H1 (cell line): ENCODE measurements around the gene DEXI. TPM values are rescaled to one million over a fixed set of nuclear protein-coding genes. Genes with fewer than 3 reads are reported as not detected.

Experiments used
- CTCF ChIA-PET: fragments of 300-600 bp; sonication (Branson Sonifier 250); formaldehyde crosslinking; loops from one replicate; lab custom pipeline; 2021; ENCODE audit not compliant: partially characterized antibody; lab: Charles Lee
- POLR2A ChIA-PET: fragments of 300-600 bp; sonication (Branson Sonifier 250); formaldehyde crosslinking; loops from one replicate; lab custom pipeline; 2021; ENCODE audit warnings: inconsistent platforms; ENCODE audit not compliant: partially characterized antibody; lab: Charles Lee
- DNase-seq, 2 experiments: peaks; one replicate each; pipeline versions ENCODE4 v3.0.0 to v3.0.0-alpha.2; 2010 to 2022; ENCODE audit warnings: low spot score in 2 of 2, low read depth in 1 of 2, mixed read lengths in 1 of 2
- FAIRE-seq: peaks from 2 replicates; lab custom pipeline; 2011; peaks lifted over from hg19 to GRCh38; lab: Jason Lieb, UNC
- H2AFZ ChIP-seq: 2 replicates; pipeline ENCODE4 v1.8.1; 2012; ENCODE audit warnings: low read length, inconsistent platforms
- H2AK5ac ChIP-seq: 2 replicates; pipeline ENCODE4 v1.6.1; 2013; ENCODE audit warnings: low read depth, low read length
- H2BK120ac ChIP-seq: replicated peaks from 2 replicates; pipeline ENCODE3; 2013; ENCODE audit warnings: low read depth, low read length, inconsistent platforms
- H2BK12ac ChIP-seq: 2 replicates; pipeline ENCODE4 v1.6.1; 2013; ENCODE audit warnings: low read depth, low read length
- H2BK15ac ChIP-seq: 2 replicates; pipeline ENCODE4 v1.6.1; 2013; ENCODE audit warnings: low read length
- H2BK20ac ChIP-seq: 2 replicates; pipeline ENCODE4 v1.6.1; 2013; ENCODE audit warnings: low read length
- H2BK5ac ChIP-seq: 2 replicates; pipeline ENCODE4 v1.6.1; 2013; ENCODE audit warnings: low read depth, low read length
- H3K14ac ChIP-seq: 2 replicates; pipeline ENCODE4 v1.6.1; 2013; ENCODE audit warnings: inconsistent platforms; ENCODE audit not compliant: insufficient read length
- H3K18ac ChIP-seq: 2 replicates; pipeline ENCODE4 v1.6.1; 2013; ENCODE audit warnings: low read length; ENCODE audit errors: extremely low read depth
- H3K23ac ChIP-seq: 2 replicates; pipeline ENCODE4 v1.6.1; 2013; ENCODE audit warnings: inconsistent platforms; ENCODE audit not compliant: insufficient read length
- H3K23me2 ChIP-seq: 2 replicates; pipeline ENCODE4 v1.6.1; 2013; ENCODE audit warnings: low read depth, low read length
- H3K27ac ChIP-seq: 2 replicates; pipeline ENCODE4 v1.6.1; 2011; ENCODE audit warnings: low read depth, low read length, inconsistent platforms
- H3K27me3 ChIP-seq, 4 experiments: replicated peaks in 1 of 4; 1 replicate in 1 of 4; 2 replicates in 3 of 4; pipeline versions ENCODE4 v1.6.1 to v1.8.1; 2011 to 2013; ENCODE audit warnings: low read length in 3 of 4, mild to moderate bottlenecking in 3 of 4, inconsistent platforms in 2 of 4, mixed read lengths in 2 of 4, moderate library complexity in 1 of 4; ENCODE audit not compliant: control insufficient read depth in 3 of 4, insufficient read depth in 3 of 4; ENCODE audit errors: extremely low read depth in 1 of 4
- H3K36me3 ChIP-seq, 4 experiments: 2 replicates each; pipeline versions ENCODE4 v1.6.1 to v1.8.1; 2011 to 2013; ENCODE audit warnings: mild to moderate bottlenecking in 4 of 4, low read length in 3 of 4, moderate library complexity in 2 of 4, control low read depth in 1 of 4, inconsistent platforms in 1 of 4; ENCODE audit not compliant: insufficient read depth in 4 of 4, control insufficient read depth in 2 of 4
- H3K4ac ChIP-seq: replicated peaks from 2 replicates; pipeline ENCODE3; 2013; ENCODE audit warnings: low read length, low read depth, mixed read lengths, inconsistent platforms; ENCODE audit not compliant: insufficient read length
- H3K4me1 ChIP-seq, 4 experiments: replicated peaks in 1 of 4; 1 replicate in 1 of 4; 2 replicates in 3 of 4; pipeline versions ENCODE4 v1.6.1 to v1.8.1; 2011 to 2013; ENCODE audit warnings: low read length in 3 of 4, inconsistent platforms in 2 of 4, mixed read lengths in 1 of 4; ENCODE audit not compliant: insufficient read depth in 4 of 4, control insufficient read depth in 3 of 4
- H3K4me2 ChIP-seq, 2 experiments: 2 replicates each; pipeline versions ENCODE4 v1.6.1 to v1.8.1; 2011 to 2013; ENCODE audit warnings: low read depth in 2 of 2, low read length in 2 of 2, control low read depth in 1 of 2, inconsistent platforms in 1 of 2, mild to moderate bottlenecking in 1 of 2; ENCODE audit not compliant: insufficient read depth in 1 of 2
- H3K4me3 ChIP-seq, 4 experiments: fragments of 200-600, 300-600 bp in 1 of 4; sonication (generic), shearing (Covaris generic), sonication (Bioruptor Twin) in 1 of 4; 2 replicates each; pipeline versions ENCODE4 v1.5.1 to v1.8.1; 2011 to 2016; ENCODE audit warnings: low read length in 4 of 4, low read depth in 3 of 4, control low read depth in 2 of 4, inconsistent platforms in 2 of 4, mild to moderate bottlenecking in 2 of 4, mixed read lengths in 1 of 4, moderate library complexity in 1 of 4; ENCODE audit not compliant: insufficient read depth in 2 of 4; ENCODE audit errors: extremely low read depth in 1 of 4
- H3K56ac ChIP-seq: replicated peaks from 2 replicates; pipeline ENCODE3; 2013; ENCODE audit warnings: low read depth, mild to moderate bottlenecking, mixed read lengths, low read length, inconsistent platforms; ENCODE audit not compliant: insufficient read length
- H3K79me1 ChIP-seq: 2 replicates; pipeline ENCODE4 v1.6.1; 2013; ENCODE audit warnings: low read depth, low read length, control low read depth
- H3K79me2 ChIP-seq, 2 experiments: 2 replicates each; pipeline versions ENCODE4 v1.6.1 to v1.8.1; 2012 to 2013; ENCODE audit warnings: low read length in 2 of 2, mild to moderate bottlenecking in 2 of 2, inconsistent platforms in 1 of 2; ENCODE audit not compliant: insufficient read depth in 2 of 2, control insufficient read depth in 1 of 2
- H3K9ac ChIP-seq, 4 experiments: replicated peaks in 1 of 4; 1 replicate in 1 of 4; 2 replicates in 3 of 4; pipeline versions ENCODE4 v1.6.1 to v1.8.1; 2011 to 2013; ENCODE audit warnings: low read depth in 3 of 4, low read length in 3 of 4, control low read depth in 2 of 4, mild to moderate bottlenecking in 2 of 4, moderate library complexity in 2 of 4, inconsistent platforms in 1 of 4; ENCODE audit errors: extremely low read depth in 1 of 4
- H3K9me3 ChIP-seq, 2 experiments: 2 replicates each; pipeline versions ENCODE4 v1.6.1 to v1.8.1; 2012 to 2013; ENCODE audit warnings: mild to moderate bottlenecking in 2 of 2, moderate library complexity in 2 of 2, control low read depth in 1 of 2, inconsistent platforms in 1 of 2, low read depth in 1 of 2, low read length in 1 of 2, mixed read lengths in 1 of 2; ENCODE audit not compliant: insufficient read depth in 2 of 2
- H4K20me1 ChIP-seq, 2 experiments: replicated peaks in 1 of 2; 2 replicates each; pipeline versions ENCODE3 to v1.8.1; 2011 to 2013; ENCODE audit warnings: inconsistent platforms in 2 of 2, low read length in 2 of 2, mild to moderate bottlenecking in 1 of 2; ENCODE audit not compliant: insufficient read depth in 2 of 2, control insufficient read depth in 1 of 2
- H4K5ac ChIP-seq: 2 replicates; pipeline ENCODE4 v1.6.1; 2013; ENCODE audit warnings: low read length, low read depth, mixed read lengths, inconsistent platforms; ENCODE audit not compliant: insufficient read length
- H4K8ac ChIP-seq: 2 replicates; pipeline ENCODE4 v1.8.0; 2013; ENCODE audit warnings: mild to moderate bottlenecking, moderate library complexity, low read length, inconsistent platforms; ENCODE audit not compliant: insufficient read depth; ENCODE audit errors: extremely low read depth
- H4K91ac ChIP-seq: replicated peaks from 2 replicates; pipeline ENCODE3; 2013; ENCODE audit warnings: low read length, mixed read lengths, inconsistent platforms; ENCODE audit not compliant: insufficient read length
- CHD1 ChIP-seq: IDR thresholded peaks from 2 replicates; pipeline ENCODE4 v1.6.1; 2012; ENCODE audit warnings: low read depth, low read length, improper control_type of control experiment
- EZH2 ChIP-seq: fragments of 200-600 bp; sonication (generic); IDR thresholded peaks from 2 replicates; pipeline ENCODE4 v1.7.1; 2012; ENCODE audit warnings: low read depth, mild to moderate bottlenecking, moderate library complexity, low read length, inconsistent platforms; ENCODE audit not compliant: severe bottlenecking
- WGBS, 2 experiments: shearing (Covaris generic) in 1 of 2; methylation state at CpG; one replicate each; pipeline versions ENCODE4 v1.1.6 to v1.1.7; 2013 to 2015; ENCODE audit warnings: low lambda C conversion rate in 2 of 2, mixed read lengths in 2 of 2, inconsistent platforms in 1 of 2, low coverage in 1 of 2, missing lambda C conversion rate in 1 of 2; ENCODE audit not compliant: insufficient replicate concordance in 2 of 2, insufficient coverage in 1 of 2, insufficient read length in 1 of 2; ENCODE audit errors: extremely low coverage in 1 of 2, missing lambda C conversion rate in 1 of 2; 5-methylcytosine and 5-hydroxymethylcytosine counted together
- polyA plus RNA-seq, 7 experiments: library from polyadenylated mRNA; depleted of rRNA in 3 of 7; stranded (reverse) in 5 of 7; unstranded in 2 of 7; fragments of >200 nt in 5 of 7; fragments of 200-250 nt in 2 of 7; gene quantifications; 1 replicate in 5 of 7; 2 replicates in 1 of 7; 4 replicates in 1 of 7; pipeline versions ENCODE4 v1.2.1 to v1.2.3, GENCODE V29; 2011 to 2013; ENCODE audit warnings: missing spikeins in 2 of 7, mixed read lengths in 2 of 7
- total RNA-seq: library from RNA; stranded (reverse); fragmentation: NEBNext Ultra II Directional; extraction: Animal tissue kit (Norgen Biotek cat#: 25700); gene quantifications from 2 replicates; pipeline ENCODE4 v1.2.1, GENCODE V29; 2021

DEXI gene
- total and polyA plus RNA-seq, 2 of the 8 experiments (the other 6 are each of a cell fraction or from before 2014, with no cell fraction given) = 39.5 to 47.3 TPM

- Histone ChIP-seq H2BK12ac (no peak overlapping the region), H3K23me2 (no peaks in the 10 kb centered on the region), H3K79me2 (peaks cover 0 to 22% of the 10 kb centered on the region in 2 experiments; a peak in 1 of 4 replicates), H3K23ac (no peak overlapping the region), H4K20me1 (peaks cover 21 to 34% of the 10 kb centered on the region in 2 experiments), H2BK5ac (no peak overlapping the region), H3K9ac (no peak overlapping the region), H3K4me3 (no peak overlapping the region), H3K4me2 (no peak overlapping the region), H3K18ac (no peak overlapping the region), H3K9me3 (no peaks in the 10 kb centered on the region), H3K36me3 (peaks cover 0 to 4% (median under 1%) of the 10 kb centered on the region in 4 experiments; a peak in 4 of 8 replicates), H3K14ac (no peak overlapping the region), H4K5ac (no peak overlapping the region), H3K4me1 (peaks cover 0 to 2% (median under 1%) of the 10 kb centered on the region in 4 experiments; a peak in 3 of 7 replicates), H4K91ac (no peak overlapping the region), H2AFZ (no peak overlapping the region), H3K27me3 (no peaks in the 10 kb centered on the region), H3K79me1 (peaks cover 14% of the 10 kb centered on the region), H3K56ac (no peak overlapping the region), H2BK15ac (no peak overlapping the region), H4K8ac (no peak overlapping the region), H2BK120ac (no peak overlapping the region), H2AK5ac (no peak overlapping the region), H3K4ac (no peak overlapping the region), H3K27ac (no peak overlapping the region), H2BK20ac (no peak overlapping the region)
- DNase-seq (no peak), FAIRE-seq (no peak)
- 86% methylated on average over 7 of the region's 7 CpGs; no CpG with 5 or more reads in 1 of the 2 experiments for WGBS, 2 experiments
- POLR2A ChIA-PET = no interaction called here
- CTCF ChIA-PET = interaction anchor here (1.3 kb wide), 1 partner anchor 16 kb away, joined by 5 read pairs; no protein-coding TSS in a partner anchor
- no peak for TF ChIP-seq CHD1
- no peak for TF ChIP-seq EZH2
Observed at GRCh38 chr16:10935226-10935915, 6.9 kb downstream of the DEXI start.
